Endometrial microvascular endothelial cells (primary cell): Measurements from ENCODE around the gene MT1F. TPM values are rescaled to one million over a fixed set of nuclear protein-coding genes. Genes with fewer than 3 reads are reported as not detected.
"Not testable (repeated sequence)": the region's sequence is repeated elsewhere in the genome, so short reads cannot be mapped to it uniquely, and the experiment has no call there.

Experiments used
- in situ Hi-C: cut with HindIII; loops from 2 replicates; pipeline ENCODE4 v1.10.0; 2017; ENCODE audit warnings: low sequenced_read_pairs, low pct_unique_long_range_greater_than_20kb; ENCODE audit errors: inconsistent ontology term
- total RNA-seq: library from RNA; depleted of rRNA; stranded (reverse); fragments of >200 nt; gene quantifications from one replicate; pipeline ENCODE4 v1.2.3, GENCODE V29; 2015; ENCODE audit errors: inconsistent ontology term

The MT1F gene
- total RNA-seq: 6.5 TPM

DNA sequence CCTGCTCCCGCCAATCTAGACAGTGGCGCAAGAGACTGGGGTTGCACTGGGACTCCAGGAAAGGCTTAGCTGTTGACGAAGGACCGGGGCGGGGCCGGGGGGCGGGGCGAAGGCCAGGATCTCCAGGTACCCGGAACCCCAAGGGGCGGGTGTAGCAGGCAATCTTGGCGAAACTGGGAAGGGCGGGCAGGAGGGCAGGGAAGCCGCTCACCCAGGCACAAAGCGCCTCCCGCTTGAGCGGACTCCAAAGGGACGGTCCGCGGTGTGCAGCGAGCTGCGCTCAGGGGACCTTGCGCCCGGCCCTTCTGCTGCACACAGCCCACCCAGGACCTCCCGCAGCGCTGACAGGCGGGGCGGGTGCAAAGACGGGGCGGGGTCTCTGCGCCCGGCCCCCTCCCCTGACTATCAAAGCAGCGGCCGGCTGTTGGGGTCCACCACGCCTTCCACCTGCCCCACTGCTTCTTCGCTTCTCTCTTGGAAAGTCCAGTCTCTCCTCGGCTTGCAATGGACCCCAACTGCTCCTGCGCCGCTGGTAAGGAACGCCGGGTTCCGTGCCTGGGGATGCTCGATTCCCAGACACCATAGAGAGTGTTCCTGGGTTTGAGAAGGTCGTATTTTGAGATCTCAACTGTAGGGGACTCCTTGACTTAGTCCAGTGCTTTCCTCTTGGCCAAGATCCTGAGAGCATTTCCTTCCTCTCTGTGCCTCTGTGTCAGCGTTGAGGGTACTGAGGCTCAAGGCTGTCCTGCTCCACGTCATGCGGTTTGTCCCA, at the start of gene MT1F:
Gene MT1F (plus strand): TSS at position 405 of the 772 bp plus-strand sequence. CDS start 100 bp downstream, at position 505.
- in situ Hi-C loops: no loop called here

DNA sequence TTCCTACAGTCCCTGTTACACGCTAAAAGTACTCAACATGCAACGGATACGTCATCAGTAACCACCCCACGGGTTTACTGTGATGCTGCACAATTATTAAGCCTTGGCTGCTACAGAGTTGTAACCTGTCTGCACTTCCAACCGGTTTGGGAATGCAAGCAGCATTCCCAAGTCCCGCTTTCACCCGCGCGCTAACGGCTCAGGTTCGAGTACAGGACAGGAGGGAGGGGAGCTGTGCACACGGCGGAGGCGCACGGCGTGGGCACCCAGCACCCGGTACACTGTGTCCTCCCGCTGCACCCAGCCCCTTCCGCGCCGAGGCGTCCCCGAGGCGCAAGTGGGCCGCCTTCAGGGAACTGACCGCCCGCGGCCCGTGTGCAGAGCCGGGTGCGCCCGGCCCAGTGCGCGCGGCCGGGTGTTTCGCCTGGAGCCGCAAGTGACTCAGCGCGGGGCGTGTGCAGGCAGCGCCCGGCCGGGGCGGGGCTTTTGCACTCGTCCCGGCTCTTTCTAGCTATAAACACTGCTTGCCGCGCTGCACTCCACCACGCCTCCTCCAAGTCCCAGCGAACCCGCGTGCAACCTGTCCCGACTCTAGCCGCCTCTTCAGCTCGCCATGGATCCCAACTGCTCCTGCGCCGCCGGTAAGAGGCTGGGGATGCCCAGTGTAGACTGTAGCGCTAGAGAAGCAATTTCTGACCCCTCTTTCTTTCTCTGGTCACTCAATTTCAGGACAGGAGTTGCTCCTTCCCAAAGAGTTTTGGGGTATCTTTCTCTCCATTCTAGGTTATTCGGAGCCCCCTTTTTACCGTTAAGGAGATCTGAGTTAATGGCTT, 49.5 kb upstream of the MT1F start, which contains the start of gene MT2A:
Gene MT2A (plus strand): TSS at position 542 of the 833 bp plus-strand sequence. CDS start 72 bp downstream, at position 614.
- in situ Hi-C loops: no loop called here

DNA sequence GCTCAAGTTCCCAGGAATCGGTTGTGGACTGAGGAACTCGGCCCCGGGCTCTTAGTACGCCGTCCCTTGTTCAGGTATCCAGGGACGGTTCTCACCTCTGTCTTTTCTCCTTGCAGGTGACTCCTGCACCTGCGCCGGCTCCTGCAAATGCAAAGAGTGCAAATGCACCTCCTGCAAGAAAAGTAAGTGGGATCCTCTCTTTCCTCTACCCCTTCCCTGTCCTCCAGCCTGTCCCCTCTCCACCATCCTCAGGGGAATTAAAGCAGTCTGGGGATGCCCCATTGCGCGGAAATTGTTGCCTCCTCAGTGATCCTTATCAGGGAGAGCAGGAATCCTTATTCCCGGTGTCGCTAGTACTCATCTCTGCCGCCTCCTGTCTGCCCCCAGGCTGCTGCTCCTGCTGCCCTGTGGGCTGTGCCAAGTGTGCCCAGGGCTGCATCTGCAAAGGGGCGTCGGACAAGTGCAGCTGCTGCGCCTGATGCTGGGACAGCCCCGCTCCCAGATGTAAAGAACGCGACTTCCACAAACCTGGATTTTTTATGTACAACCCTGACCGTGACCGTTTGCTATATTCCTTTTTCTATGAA, 48.8 kb upstream of the MT1F start:
- in situ Hi-C loops: no loop called here

DNA sequence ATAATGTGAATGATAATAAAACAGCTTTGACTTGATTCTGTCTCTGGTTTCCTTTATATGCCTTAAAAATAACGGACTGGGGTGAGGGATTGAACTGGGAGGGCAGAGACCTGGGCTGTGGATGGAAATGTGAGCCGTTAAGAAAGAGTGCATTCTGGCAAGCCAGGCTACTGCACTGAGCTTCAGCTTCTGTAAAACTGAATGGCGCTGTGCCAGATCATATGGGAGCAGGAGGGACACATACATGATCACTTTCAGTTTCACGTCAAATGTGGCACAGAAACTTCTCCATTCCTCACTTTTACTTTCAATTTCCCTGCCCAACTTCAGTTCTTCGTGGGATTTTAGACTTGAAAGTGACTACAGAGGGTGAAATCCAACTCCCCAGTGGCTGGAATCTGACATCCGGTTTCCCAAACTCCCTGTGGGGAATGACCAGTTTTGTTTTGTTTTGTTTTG, 48.3 kb upstream of the MT1F start:
- in situ Hi-C loops: no loop called here

- in situ Hi-C loops: no loop called here
Observed at GRCh38 chr16:56610017-56610608, 47.6 kb upstream of the MT1F start.

DNA sequence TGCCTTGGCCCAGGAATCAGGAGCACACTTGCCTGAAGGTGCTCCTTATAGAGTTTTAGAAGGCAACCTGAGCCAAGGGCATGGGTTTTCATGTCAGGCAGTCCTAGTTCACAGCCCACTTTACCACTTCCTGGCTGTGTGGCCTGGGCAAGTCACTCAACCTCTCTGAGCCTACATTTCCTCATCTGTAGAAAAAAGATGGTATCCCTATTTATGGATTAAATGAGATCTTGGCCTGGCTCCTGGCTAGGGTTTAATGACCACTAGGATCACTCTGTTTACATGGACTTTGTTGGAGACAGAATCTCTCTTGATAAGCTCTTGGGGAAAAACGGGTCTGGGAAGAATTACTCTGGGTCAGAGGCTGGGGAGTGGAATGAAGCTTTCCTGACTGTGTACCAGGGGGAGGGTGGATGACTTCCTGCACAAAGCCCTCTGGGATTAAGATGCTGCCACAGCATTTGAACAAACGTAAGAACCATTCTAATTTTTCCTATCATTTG, 47.1 kb upstream of the MT1F start:
- in situ Hi-C loops: no loop called here

DNA sequence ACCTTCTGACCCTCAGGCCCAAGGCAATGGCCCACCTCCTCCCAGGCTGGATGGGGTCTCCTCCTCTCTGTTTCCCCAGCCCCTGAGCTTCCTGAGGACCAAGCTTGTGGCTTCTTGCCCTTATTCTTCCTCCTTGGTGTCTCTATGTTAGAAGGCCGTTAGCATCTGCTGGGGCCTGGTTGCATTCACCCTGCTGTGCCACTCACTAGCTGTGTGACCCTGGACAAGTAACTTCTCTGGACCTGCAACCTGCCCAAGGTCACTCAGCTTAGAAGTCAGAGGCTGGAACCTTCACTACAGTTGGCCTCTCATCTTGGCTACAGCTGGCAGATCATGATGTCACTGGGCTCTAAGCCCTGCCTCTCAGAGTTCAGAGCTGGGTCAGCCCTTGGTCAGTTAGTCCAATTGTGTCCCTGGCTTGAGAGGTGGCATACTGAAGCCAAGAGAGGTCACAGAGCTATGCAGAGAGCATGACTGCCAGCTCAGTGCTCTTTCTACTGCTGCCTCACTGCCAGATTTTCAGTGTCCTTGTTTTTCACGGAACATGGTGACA, 46.4 kb upstream of the MT1F start:
- in situ Hi-C loops: no loop called here

- in situ Hi-C loops: no loop called here
Observed at GRCh38 chr16:56613706-56614105, 44.1 kb upstream of the MT1F start.

- in situ Hi-C loops: no loop called here
Observed at GRCh38 chr16:56614549-56614991, 43.2 kb upstream of the MT1F start.

DNA sequence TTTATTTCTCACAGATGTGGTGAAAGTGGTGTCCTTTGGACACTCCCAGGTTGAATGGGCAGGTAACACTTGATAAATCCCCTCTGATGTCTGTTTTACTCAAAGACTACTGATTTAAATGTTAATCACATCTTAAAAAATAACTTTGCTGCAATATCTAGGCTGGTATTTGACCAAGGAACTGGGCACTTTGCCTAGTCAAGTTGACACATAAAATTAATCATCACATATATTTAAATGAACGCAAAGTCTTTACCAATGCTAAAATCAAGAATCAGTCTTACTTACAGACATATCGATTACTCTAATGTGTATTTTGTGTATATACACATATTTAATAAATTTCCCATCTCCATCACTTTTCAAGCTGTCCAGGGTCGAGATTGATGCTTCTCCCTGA, 42.4 kb upstream of the MT1F start:
- in situ Hi-C loops: no loop called here

DNA sequence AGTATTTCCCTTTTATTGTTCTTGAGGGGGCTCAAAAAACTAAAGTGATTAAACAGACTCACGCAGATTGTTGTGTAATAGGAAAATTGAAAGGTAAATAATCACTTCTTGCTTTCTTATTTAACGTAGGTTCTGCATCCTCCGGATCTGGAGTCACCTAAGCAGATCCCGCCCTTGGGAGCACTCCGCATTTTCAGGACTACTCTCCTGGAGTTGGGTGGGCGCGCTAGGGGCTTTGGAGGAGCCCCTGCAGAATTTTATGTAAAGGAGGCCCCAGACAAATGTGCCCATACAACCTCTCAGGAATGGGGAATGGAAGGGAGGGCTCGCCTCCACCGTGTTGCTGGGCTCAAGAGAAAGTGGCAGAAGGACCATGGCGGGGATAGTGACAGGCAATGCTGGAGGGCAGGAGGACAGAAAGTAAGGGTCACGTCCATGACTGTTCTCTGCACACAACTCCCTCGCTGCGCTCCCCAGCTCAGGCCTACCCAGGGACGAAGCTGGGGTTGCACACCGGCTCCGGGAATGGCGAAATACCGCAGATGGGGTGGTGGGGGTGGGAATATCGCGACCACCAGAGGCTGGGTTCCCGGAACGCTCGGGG, 41.0 kb upstream of the MT1F start:
- in situ Hi-C loops: no loop called here

- in situ Hi-C loops: no loop called here
Observed at GRCh38 chr16:56617212-56618085, 40.3 kb upstream of the MT1F start.

- in situ Hi-C loops: no loop called here
Observed at GRCh38 chr16:56618138-56618537, 39.6 kb upstream of the MT1F start.

DNA sequence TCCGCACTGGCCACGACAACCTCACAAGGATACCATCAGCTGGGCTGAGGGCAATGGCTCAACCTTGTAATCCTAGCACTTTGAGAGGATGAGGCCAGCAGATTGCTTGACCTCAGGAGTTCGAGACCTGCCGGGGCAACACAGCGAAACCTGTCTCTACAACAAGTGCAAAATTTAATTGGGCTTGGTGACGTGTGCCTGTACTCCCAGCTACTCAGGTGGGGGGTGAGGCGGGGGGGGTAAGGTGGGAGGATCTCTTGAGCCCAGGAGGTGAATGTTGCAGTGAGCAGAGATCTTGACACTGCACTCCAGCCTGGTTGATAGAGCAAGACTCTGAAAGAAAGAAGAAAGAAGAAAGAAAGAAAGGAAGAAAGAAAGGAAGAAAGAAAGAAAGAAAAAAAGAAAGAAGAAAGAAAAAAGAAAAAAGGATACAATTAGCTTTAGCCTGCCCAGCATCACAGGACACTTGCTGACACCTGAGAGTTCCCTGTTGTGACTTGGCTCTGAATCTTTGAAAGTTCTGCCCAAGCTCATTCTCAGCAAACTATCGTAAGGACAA, 37.3 kb upstream of the MT1F start:
- in situ Hi-C loops: no loop called here

- in situ Hi-C loops: not testable (repeated sequence)
Observed at GRCh38 chr16:56621665-56622445, 35.9 kb upstream of the MT1F start.

DNA sequence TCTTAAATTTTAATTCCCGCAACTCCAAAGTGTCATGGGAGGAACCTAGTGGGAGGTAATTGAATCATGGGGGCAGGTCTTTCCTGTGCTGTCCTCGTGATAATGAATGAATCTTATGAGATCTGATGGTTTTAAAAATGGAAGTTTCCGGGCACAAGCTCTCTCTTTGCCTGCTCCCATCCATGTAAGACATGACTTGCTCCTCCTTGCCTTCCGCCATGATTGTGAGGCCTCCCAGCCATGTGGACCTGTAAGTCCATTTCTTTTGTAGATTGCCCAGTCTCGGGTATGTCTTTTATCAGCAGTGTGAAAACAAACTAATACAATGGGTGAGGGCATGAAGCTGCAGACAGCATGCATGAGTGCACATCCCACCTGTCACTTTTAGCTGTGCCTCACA, 34.6 kb upstream of the MT1F start:
- in situ Hi-C loops: not testable (repeated sequence)
